Measurements from ENCODE around the gene MAP3K13. TPM values are rescaled to one million over a fixed set of nuclear protein-coding genes. Genes with fewer than 3 reads are reported as not detected.

The MAP3K13 gene
- total RNA-seq, 2 experiments from 2014 or later = 14.3 to 17.6 TPM

DNA sequence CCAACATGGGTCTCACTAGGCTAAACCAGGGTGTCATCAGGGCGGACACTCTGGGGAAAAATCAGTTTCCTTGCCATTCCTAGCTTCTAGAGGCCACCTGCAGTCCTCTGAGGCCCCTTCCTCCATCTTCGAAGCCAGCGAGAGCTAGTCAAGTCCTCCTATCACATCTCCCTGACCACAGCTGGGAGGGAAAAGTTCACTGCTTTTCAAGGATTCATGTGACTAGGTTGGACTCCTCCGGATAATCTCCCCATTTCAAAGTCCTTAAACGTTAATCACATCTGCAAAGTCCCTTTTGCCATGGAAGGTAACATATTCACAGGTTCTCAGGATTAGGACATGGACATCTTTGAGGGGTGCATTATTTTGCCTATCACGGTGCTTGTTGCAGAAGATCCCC, 35.9 kb upstream of the MAP3K13 start:
- ChIA-PET POLR2A (no interaction called here), CTCF (interaction anchor here (0.6 to 1.6 kb wide), 2 partner anchors 18 to 616 kb away, joined by 4 to 6 read pairs; no protein-coding TSS in a partner anchor)
- Mint-ChIP-seq H3K27me3 (peaks cover 2% of the 10 kb centered on the region), H3K9me3 (ENCODE audit: low read depth) (no peaks in the 10 kb centered on the region), H3K4me3 (no peak overlapping the region), H3K36me3 (ENCODE audit: low read depth) (no peaks in the 10 kb centered on the region), H3K4me1 (peaks cover 2% of the 10 kb centered on the region), H3K27ac (no peak overlapping the region)
- ATAC-seq (no peak), DNase-seq (no peak)
- intact Hi-C loops (cut with DNase I, micrococcal nuclease) = no loop called here

DNA sequence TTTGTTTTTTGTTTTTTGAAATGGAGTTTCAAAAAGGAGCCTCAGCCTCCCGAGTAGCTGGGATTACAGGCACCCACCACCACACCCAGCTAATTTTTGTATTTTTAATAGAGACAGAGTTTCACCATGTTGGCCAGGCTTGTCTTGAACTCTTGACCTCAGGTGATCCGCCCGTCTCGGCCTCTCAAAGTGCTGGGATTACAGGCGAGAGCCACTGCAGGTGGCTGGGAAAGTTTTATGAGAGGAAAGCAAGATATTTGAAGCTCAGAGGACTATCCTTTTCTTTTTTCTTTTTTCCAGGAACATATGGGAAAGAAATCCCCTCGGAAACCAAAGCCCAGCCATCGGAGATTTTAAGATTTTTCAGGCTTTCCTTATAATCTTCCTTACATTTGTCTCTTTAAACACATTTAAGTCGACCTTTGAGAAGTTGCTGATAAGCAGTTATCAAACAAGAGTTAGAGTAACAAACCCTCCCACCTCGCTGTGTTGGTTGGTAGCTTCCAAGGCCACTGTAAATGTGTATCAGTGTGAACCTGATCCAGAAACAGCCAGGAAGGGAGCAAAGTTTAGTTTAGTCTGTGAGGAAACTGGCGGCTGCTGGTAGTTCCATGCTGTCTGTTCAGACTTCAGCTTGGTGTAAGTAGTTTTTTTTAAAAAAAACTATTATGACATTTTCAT, 34.5 kb upstream of the MAP3K13 start:
- Mint-ChIP-seq H3K27me3 (peaks cover 2% of the 10 kb centered on the region), H3K27ac (no peak overlapping the region), H3K9me3 (ENCODE audit: low read depth) (no peaks in the 10 kb centered on the region), H3K36me3 (ENCODE audit: low read depth) (no peaks in the 10 kb centered on the region), H3K4me3 (no peak overlapping the region), H3K4me1 (peaks cover 9% of the 10 kb centered on the region)
- ChIA-PET CTCF (interaction anchor here (0.7 to 1.4 kb wide), 2 partner anchors 9 to 164 kb away, joined by 3 to 4 read pairs; no protein-coding TSS in a partner anchor), POLR2A (no interaction called here)
- ATAC-seq (no peak), DNase-seq (no peak)
- intact Hi-C loops (cut with DNase I, micrococcal nuclease) = no loop called here

DNA sequence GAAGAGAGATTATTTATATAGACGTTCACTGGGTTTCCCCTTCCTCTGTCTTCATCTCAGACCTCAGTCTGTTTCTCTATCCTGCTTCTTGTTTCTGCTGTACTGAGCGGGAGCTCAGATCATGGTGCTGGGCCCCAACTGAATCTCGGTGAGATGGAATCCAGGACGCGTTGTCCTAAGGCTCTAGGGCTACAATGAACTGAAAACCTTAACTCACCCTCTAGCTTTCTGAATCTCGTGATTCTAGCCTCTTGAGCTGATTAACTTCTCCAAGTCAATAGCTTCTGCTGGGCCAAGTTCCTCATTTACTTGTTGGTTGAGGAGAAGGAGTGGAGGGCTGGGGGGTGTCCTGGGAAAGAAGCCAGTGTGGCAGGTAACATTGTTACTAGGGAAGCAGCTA, 32.7 kb upstream of the MAP3K13 start:
- CTCF ChIA-PET = no interaction called here
- H3K36me3 Mint-ChIP-seq (ENCODE audit: low read depth) = no peaks in the 10 kb centered on the region
- intact Hi-C loops (cut with DNase I, micrococcal nuclease) = no loop called here

DNA sequence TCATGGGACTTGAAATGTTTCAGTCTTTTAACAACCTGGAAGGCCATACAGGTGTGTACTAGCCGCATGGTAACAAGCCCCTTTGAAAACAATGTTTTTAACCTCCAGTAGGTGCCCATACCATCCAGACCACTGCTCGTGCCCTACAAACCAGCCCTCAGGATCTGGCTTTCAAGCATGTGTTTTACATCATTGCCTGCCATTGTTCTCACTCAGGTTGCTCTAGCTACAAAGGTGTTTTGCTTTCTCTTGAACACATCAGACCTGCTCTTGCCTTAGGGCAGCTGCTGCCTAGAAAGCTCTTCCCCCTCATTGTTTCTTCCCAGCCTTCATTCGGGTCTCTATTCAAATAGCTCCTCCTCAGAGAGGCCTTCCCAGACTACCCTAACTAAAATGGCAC, 32.3 kb upstream of the MAP3K13 start:
- Mint-ChIP-seq H3K4me3 (no peak overlapping the region), H3K27ac (no peak overlapping the region), H3K27me3 (peaks cover 2% of the 10 kb centered on the region), H3K36me3 (ENCODE audit: low read depth) (no peaks in the 10 kb centered on the region), H3K4me1 (peaks cover 9% of the 10 kb centered on the region), H3K9me3 (ENCODE audit: low read depth) (no peaks in the 10 kb centered on the region)
- intact Hi-C loops (cut with DNase I, micrococcal nuclease) = no loop called here
- DNase-seq = no peak
- no peak for ATAC-seq
- CTCF ChIA-PET = no interaction called here
- POLR2A ChIA-PET = no interaction called here

More for the DNA sequence above, 32.7 kb upstream of the MAP3K13 start:
- no peak overlapping the region for H3K4me3 Mint-ChIP-seq
- POLR2A ChIA-PET = no interaction called here
- no peak for DNase-seq
- no peak overlapping the region for H3K27ac Mint-ChIP-seq
- no peak for ATAC-seq
- H3K27me3 Mint-ChIP-seq = peaks cover 2% of the 10 kb centered on the region
- no peaks in the 10 kb centered on the region for H3K9me3 Mint-ChIP-seq (ENCODE audit: low read depth)
- peaks cover 9% of the 10 kb centered on the region for H3K4me1 Mint-ChIP-seq

DNA sequence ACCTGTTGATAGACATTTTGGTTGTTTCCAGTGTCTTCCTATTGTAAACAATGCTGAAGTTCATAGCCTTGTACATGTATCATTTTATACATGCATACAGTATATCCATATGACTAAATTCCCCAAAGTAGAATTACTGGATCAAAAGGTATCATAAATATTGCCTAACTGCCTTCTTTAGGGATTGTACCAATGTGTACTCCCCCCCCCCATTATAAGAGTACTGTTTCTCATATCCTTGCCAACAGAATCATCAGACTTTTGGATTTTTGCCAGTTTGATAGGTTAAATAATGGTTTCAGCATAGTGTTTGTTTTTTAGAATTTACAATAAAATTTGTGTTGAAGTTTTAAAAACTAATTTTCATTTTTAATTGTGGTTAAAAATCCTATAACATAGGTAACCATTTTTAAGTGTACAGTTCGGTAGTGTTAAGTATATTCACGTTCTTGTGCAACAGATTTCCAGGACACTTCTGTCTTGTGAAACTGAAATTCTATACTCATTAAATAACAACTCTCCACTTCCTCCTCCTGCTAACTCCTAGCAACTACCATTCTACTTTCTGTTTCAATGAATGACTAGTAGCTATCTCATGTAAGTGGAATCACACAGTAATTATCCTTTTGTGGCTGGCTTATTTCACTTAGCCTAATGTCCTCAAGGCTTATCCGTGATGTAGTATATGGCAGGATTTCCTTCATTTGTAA, 30.8 kb upstream of the MAP3K13 start:
- Mint-ChIP-seq H3K4me1 (peaks cover 12% of the 10 kb centered on the region), H3K27ac (no peak overlapping the region), H3K9me3 (ENCODE audit: low read depth) (no peaks in the 10 kb centered on the region), H3K4me3 (no peak overlapping the region), H3K27me3 (peaks cover 1% of the 10 kb centered on the region), H3K36me3 (ENCODE audit: low read depth) (no peaks in the 10 kb centered on the region)
- POLR2A ChIA-PET = no interaction called here
- CTCF ChIA-PET = interaction anchor here (0.6 to 0.7 kb wide), 2 partner anchors 23 to 75 kb away, joined by 3 to 4 read pairs; no protein-coding TSS in a partner anchor
- intact Hi-C loops (cut with DNase I, micrococcal nuclease) = no loop called here
- ATAC-seq (peak; percentile 80), DNase-seq (no peak)

DNA sequence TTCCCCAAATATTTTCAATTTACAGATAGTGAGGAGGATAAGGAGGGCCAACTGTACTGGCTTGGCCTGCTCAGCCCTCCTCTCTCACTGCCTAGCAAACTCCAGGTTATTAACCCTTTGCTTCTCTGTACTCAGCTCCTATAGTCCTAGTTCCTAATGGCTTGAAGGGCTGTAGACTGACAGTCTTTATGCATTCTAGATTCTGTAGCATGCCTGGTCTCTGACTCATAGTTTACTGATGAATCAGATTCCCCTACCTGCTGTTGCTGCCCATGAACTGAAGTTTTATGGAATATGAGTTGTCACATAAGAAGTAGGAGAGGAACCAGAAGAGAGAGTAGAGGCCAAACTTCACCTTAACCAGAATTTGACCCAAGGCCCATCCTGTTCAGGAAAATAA, 27.1 kb upstream of the MAP3K13 start:
- no peak overlapping the region for H3K27ac Mint-ChIP-seq
- H3K36me3 Mint-ChIP-seq (ENCODE audit: low read depth) = no peaks in the 10 kb centered on the region
- ATAC-seq (peak; percentile 80), DNase-seq (no peak)
- H3K9me3 Mint-ChIP-seq (ENCODE audit: low read depth) = no peaks in the 10 kb centered on the region
- POLR2A ChIA-PET = no interaction called here
- peaks cover 1% of the 10 kb centered on the region for H3K27me3 Mint-ChIP-seq
- H3K4me3 Mint-ChIP-seq = no peak overlapping the region
- intact Hi-C loops (cut with DNase I, micrococcal nuclease) = no loop called here
- peaks cover 12% of the 10 kb centered on the region for H3K4me1 Mint-ChIP-seq
- CTCF ChIA-PET = no interaction called here

DNA sequence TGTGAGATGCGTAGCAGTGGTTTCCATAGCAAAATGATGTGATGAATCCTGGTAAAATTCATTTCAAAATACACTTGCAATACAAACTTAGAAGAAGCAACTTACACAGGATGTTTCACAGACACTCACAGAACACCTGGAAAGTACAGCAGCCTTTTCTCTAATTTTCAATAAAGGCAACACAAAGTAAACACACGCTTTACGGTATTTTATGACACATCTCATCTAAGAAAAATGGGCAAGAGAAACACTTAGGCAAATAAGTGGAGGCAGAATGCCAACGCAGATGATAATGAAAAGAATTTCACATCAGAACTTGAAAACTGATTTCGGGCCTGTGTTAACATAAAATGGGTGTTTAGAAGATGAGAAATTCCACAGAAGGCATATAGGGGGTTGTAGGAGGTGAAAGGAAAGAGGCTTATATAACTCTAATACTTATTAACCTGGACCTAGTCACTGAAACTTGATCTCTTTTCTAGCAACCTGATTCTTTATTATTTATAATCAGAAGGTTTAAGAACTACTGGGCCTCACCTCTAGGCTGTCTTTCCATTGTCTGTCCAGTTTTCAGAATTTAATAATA, 25.6 kb upstream of the MAP3K13 start:
- CTCF ChIA-PET = no interaction called here
- Mint-ChIP-seq H3K4me3 (no peak overlapping the region), H3K27ac (no peak overlapping the region), H3K4me1 (peaks cover 6% of the 10 kb centered on the region), H3K36me3 (ENCODE audit: low read depth) (no peaks in the 10 kb centered on the region), H3K27me3 (peaks cover 1% of the 10 kb centered on the region), H3K9me3 (ENCODE audit: low read depth) (no peaks in the 10 kb centered on the region)
- intact Hi-C loops (cut with DNase I, micrococcal nuclease) = no loop called here
- DNase-seq (no peak), ATAC-seq (no peak)
- POLR2A ChIA-PET = no interaction called here

DNA sequence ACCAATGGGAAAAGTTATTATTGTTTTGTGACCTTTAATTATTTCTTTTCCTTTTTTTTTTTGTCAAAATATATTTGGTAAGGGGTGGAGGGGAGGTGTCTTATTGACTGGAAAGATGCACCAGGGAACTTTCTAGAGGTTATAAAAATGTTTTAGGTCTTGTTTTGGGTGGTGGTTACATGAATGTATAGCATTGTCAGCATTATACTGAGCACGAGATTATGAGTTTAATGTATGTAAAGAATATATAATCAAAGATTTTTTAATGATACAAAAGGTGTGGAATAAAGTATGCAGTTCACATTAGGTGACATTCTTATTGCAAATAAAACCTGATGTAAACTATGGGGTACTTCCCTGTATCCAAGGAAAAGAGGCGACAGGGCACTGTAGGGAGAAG, 23.0 kb upstream of the MAP3K13 start:
- H3K4me3 Mint-ChIP-seq = no peak overlapping the region
- ChIA-PET CTCF (no interaction called here), POLR2A (no interaction called here)
- H3K27me3 Mint-ChIP-seq = peaks cover 1% of the 10 kb centered on the region
- intact Hi-C loops (cut with DNase I, micrococcal nuclease) = no loop called here
- H3K9me3 Mint-ChIP-seq (ENCODE audit: low read depth) = no peaks in the 10 kb centered on the region
- no peaks in the 10 kb centered on the region for H3K36me3 Mint-ChIP-seq (ENCODE audit: low read depth)
- H3K27ac Mint-ChIP-seq = no peak overlapping the region
- DNase-seq (no peak), ATAC-seq (no peak)
- H3K4me1 Mint-ChIP-seq = peaks cover 2% of the 10 kb centered on the region

DNA sequence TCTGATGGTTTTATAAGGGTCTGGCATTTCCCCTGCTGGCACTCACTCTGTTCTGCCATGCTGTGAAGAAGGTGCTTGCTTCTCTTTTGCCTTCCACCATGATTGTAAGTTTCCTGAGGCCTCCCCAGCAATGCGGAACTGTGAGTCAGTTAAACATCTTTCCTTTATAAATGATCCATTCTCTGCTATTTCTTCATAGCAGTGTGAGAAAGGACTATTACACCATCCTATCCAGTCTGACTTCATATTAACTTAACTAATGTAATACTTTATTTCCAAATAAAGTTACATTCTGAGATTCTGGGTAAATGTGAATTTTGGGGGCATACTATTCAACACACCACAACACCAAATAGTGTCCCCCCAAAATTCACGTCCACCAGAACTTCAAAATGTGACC, 22.2 kb upstream of the MAP3K13 start:
- Mint-ChIP-seq H3K36me3 (ENCODE audit: low read depth) (no peaks in the 10 kb centered on the region), H3K9me3 (ENCODE audit: low read depth) (no peaks in the 10 kb centered on the region), H3K27ac (no peak overlapping the region), H3K4me3 (no peak overlapping the region), H3K4me1 (peaks cover 2% of the 10 kb centered on the region), H3K27me3 (peaks cover 1% of the 10 kb centered on the region)
- ATAC-seq = no peak
- CTCF ChIA-PET = no interaction called here
- DNase-seq = no peak
- POLR2A ChIA-PET = no interaction called here
- intact Hi-C loops (cut with DNase I, micrococcal nuclease) = no loop called here

DNA sequence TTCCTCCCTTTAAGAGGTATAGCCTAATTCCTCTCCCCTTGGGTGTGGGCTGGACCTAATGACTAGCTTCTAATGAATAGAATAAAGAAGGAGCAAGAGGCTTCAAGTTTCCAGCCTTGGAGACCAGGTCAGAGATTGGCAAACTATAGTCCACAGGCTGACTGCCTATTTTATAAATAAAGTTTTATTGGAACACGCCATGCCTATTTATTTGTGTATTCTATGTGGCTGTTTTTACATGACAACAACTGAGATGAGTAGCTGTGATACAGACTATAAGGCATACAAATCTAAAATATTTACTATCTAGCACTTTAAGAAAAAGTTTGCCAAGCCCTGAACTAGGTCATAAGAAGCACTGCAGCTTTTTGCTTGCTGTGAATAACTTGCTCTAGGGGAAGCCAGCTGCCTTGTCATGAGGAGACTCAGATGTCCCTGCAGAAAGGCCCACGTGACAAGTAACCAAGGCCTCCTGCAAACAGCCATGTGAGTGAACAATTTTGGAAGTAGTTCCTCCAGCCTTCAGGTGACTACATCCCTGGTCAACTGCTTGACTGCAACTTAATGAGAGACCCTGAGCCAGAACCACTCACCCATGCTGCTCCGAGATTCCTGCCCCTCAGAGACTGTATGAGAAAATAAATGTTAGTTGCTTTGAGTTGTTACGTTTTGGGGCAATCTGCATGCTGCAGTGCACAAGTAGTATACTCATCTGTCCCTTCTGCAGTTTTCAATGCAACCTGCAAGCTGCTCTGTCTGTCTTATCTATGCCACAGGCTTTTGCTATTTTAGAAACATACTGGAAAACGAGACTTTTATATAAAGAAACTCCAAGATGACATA, 21.1 kb upstream of the MAP3K13 start:
- Mint-ChIP-seq H3K4me1 (no peaks in the 10 kb centered on the region), H3K36me3 (ENCODE audit: low read depth) (no peaks in the 10 kb centered on the region), H3K27me3 (no peaks in the 10 kb centered on the region), H3K4me3 (no peak overlapping the region), H3K27ac (no peak overlapping the region), H3K9me3 (ENCODE audit: low read depth) (no peaks in the 10 kb centered on the region)
- intact Hi-C loops (cut with DNase I, micrococcal nuclease) = no loop called here
- ChIA-PET POLR2A (no interaction called here), CTCF (interaction anchor here (0.6 kb wide), 1 partner anchor 525 kb away, joined by 5 read pairs; no protein-coding TSS in a partner anchor)
- ATAC-seq (no peak), DNase-seq (no peak)

DNA sequence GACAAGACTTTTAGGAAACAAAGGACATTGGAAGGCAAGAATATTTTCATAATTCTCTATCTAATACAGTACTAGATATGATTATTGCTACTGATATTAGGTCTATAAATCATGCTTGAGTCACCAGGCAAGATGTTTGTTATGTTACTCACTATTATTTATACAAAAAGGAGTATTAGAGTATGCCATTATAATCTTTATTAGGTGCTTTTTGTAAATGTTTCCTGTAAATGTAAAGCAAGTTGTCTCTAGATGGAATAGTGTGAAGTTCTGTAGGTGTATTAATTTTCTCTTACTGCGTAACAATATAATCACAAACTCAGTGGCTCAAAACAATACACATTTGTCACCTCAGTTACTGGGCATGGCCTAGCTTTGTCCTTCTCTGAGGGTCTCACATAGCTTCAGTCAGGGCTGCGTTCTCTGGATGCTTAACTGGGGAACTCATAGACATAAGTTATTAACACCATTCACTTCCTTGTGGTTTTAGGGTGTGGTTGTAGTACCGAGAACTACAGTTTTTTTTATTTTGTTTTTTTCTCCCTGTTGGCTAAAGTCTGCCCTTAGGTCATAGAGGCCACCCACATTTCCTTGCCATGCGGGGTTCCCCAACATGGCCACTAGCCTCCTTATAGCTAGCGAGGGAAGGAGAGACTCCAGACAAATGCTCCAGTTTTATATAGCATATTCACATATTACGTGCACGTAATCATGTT, 20.3 kb upstream of the MAP3K13 start:
- Mint-ChIP-seq H3K4me1 (no peaks in the 10 kb centered on the region), H3K27ac (no peak overlapping the region), H3K27me3 (no peaks in the 10 kb centered on the region), H3K4me3 (no peak overlapping the region), H3K9me3 (ENCODE audit: low read depth) (no peaks in the 10 kb centered on the region), H3K36me3 (ENCODE audit: low read depth) (no peaks in the 10 kb centered on the region)
- intact Hi-C loops (cut with DNase I, micrococcal nuclease) = no loop called here
- no peak for DNase-seq
- ATAC-seq = no peak
- ChIA-PET POLR2A (no interaction called here), CTCF (interaction anchor here (0.6 kb wide), 1 partner anchor 525 kb away, joined by 5 read pairs; no protein-coding TSS in a partner anchor)
